K562 (cell line): ENCODE data around the gene RTN4. TPM values are rescaled to one million over a fixed set of nuclear protein-coding genes. Genes with fewer than 3 reads are reported as not detected.

Experiments
- CGGBP1 ChIP-seq: fragments of 250-450 bp; sonication (Bioruptor Pico); IDR thresholded peaks from 2 replicates; pipeline ENCODE4 v1.9.0; 2021; ENCODE audit warnings: mild to moderate bottlenecking
- CHD1 ChIP-seq: fragments of 200-600 bp; sonication (generic); IDR thresholded peaks from one replicate; pipeline ENCODE4 v1.6.1; 2012; ENCODE audit warnings: mild to moderate bottlenecking, moderate library complexity, low read length, inconsistent platforms
- CREB3 ChIP-seq: fragments of 450-650 bp; conservative IDR thresholded peaks from 2 replicates; pipeline ENCODE4 v1.6.1; 2016; ENCODE audit warnings: missing genetic modification characterization, low read depth, mild to moderate bottlenecking, missing compliant biosample characterization, moderate library complexity
- CSDE1 ChIP-seq, 2 experiments: fragments of 450-650 bp; IDR thresholded peaks; 2 replicates each; pipeline ENCODE4 v1.6.1; 2016; ENCODE audit warnings: mild to moderate bottlenecking in 1 of 2
- DMBX1 ChIP-seq: fragments of 250-450 bp; sonication (Bioruptor Pico); IDR thresholded peaks from 2 replicates; pipeline ENCODE4 v1.8.0; 2022; ENCODE audit warnings: inconsistent platforms, mild to moderate bottlenecking, moderate library complexity, borderline replicate concordance
- ETV6 ChIP-seq, 3 experiments: fragments of 150-350 bp in 1 of 3; sonication (generic) in 1 of 3; formaldehyde crosslinking in 1 of 3; IDR thresholded peaks; 2 replicates each; pipeline versions ENCODE4 v1.6.1 to v1.8.0; 2014 to 2022; ENCODE audit warnings: borderline replicate concordance in 2 of 3, low read depth in 2 of 3, antibody characterized with exemption in 1 of 3, low read length in 1 of 3, mild to moderate bottlenecking in 1 of 3, missing genetic modification reagents in 1 of 3
- GABPB2 ChIP-seq: fragments of 250-450 bp; sonication (Bioruptor Pico); conservative IDR thresholded peaks from 2 replicates; pipeline ENCODE4 v1.5.1; 2021; ENCODE audit warnings: mild to moderate bottlenecking
- GTF2E2 ChIP-seq: fragments of 200-800 bp; sonication (Bioruptor generic); IDR thresholded peaks from 2 replicates; pipeline ENCODE4 v1.6.1; 2016; ENCODE audit warnings: missing genetic modification characterization, missing compliant biosample characterization
- HOXB6 ChIP-seq: fragments of 250-450 bp; sonication (Bioruptor Pico); IDR thresholded peaks from 2 replicates; pipeline ENCODE4 v1.5.1; 2022; ENCODE audit warnings: mild to moderate bottlenecking, borderline replicate concordance
- PML ChIP-seq: IDR thresholded peaks from 2 replicates; pipeline ENCODE4 v1.6.1; 2012; ENCODE audit warnings: low read length, inconsistent platforms
- POLR2A ChIP-seq: fragments of 450-650 bp; conservative IDR thresholded peaks from 2 replicates; pipeline ENCODE4 v1.6.1; 2016
- POLR2B ChIP-seq: fragments of 450-650 bp; IDR thresholded peaks from 2 replicates; pipeline ENCODE4 v1.6.1; 2018; ENCODE audit warnings: low read depth; ENCODE audit not compliant: partially characterized antibody
- RHOXF2B ChIP-seq: fragments of 250-450 bp; sonication (Bioruptor Pico); conservative IDR thresholded peaks from 2 replicates; pipeline ENCODE4 v1.5.1; 2021
- SMARCA4 ChIP-seq: fragments of 450-650 bp; IDR thresholded peaks from 2 replicates; pipeline ENCODE4 v1.6.1; 2016
- SUPT5H ChIP-seq: fragments of 450-650 bp; IDR thresholded peaks from 2 replicates; pipeline ENCODE4 v1.6.1; 2016
- ZKSCAN1 ChIP-seq: fragments of 150-350 bp; IDR thresholded peaks from 2 replicates; pipeline ENCODE4 v1.6.1; 2016; ENCODE audit warnings: low read depth, low read length
- ZNF57 ChIP-seq: fragments of 450-650 bp; formaldehyde crosslinking; IDR thresholded peaks from 2 replicates; pipeline ENCODE4 v1.4.0; 2020; ENCODE audit warnings: mild to moderate bottlenecking, moderate library complexity
- ZNF584 ChIP-seq: fragments of 200-800 bp; sonication (Bioruptor generic); IDR thresholded peaks from 2 replicates; pipeline ENCODE4 v1.6.1; 2016; ENCODE audit warnings: low read depth, mild to moderate bottlenecking, missing genetic modification characterization, missing compliant biosample characterization
- ZZZ3 ChIP-seq: fragments of 450-650 bp; IDR thresholded peaks from 2 replicates; pipeline ENCODE4 v1.6.1; 2016; ENCODE audit warnings: antibody characterized with exemption, mild to moderate bottlenecking, moderate library complexity
- polyA plus RNA-seq, 8 experiments: library from polyadenylated mRNA; depleted of rRNA in 4 of 8; stranded (reverse) in 5 of 8; unstranded in 3 of 8; fragments of >200 nt; fragmentation: Nextera tagmentation in 2 of 8; fragmentation: Illumina TruSeq in 1 of 8; extraction: Ambion mirVana in 2 of 8; extraction: Trizol in 1 of 8; gene quantifications; 2 replicates each; pipeline versions ENCODE4 v1.2.1 to v1.2.3, GENCODE V29; 2011 to 2014; ENCODE audit warnings: inconsistent platforms in 1 of 8, missing spikeins in 1 of 8
- total RNA-seq, 7 experiments: library from RNA; depleted of rRNA in 6 of 7; stranded (reverse); fragments of >200 nt in 6 of 7; fragmentation: Illumina TruSeq in 2 of 7; extraction: Trizol in 2 of 7; gene quantifications; 2 replicates each; pipeline versions ENCODE4 v1.2.1 to v1.2.3, GENCODE V29; 2011 to 2021; ENCODE audit warnings: low replicate concordance in 1 of 7
- TF ChIP-seq, protein P1 (sequence below): sonication (generic); formaldehyde crosslinking; IDR thresholded peaks from 2 replicates; pipeline ENCODE4 v1.9.0; 2022; ENCODE audit warnings: mild to moderate bottlenecking, missing genetic modification reagents
- TF ChIP-seq, protein P2 (sequence below): fragments of 250-450 bp; sonication (Bioruptor Pico); IDR thresholded peaks from 2 replicates; pipeline ENCODE4 v1.5.0; 2020; ENCODE audit warnings: mild to moderate bottlenecking

The RTN4 gene
- total and polyA plus RNA-seq, 9 of the 15 experiments (the other 6 are each of a cell fraction or from before 2014, with no cell fraction given): 73.0 to 248 (median 116) TPM

- TF ChIP-seq CREB3 (tag) (no peak), SMARCA4 (no peak), CSDE1 (IDR thresholded peaks at IDR 0.05) (no peak), POLR2B (peak; percentile 25), HOXB6 (CRISPR knock-in tag) (no peak), GTF2E2 (no peak), RHOXF2B (0 out of 2 replicates have a peak, but pooled peaks have one; percentile 19), ZNF584 (CRISPR knock-in tag) (no peak), PML (peak; percentile 25; the same call in 1 of the 2 replicates), POLR2A (peak; percentile 51), CHD1 (no peak), ETV6 (IDR thresholded peaks at IDR 0.05; ENCODE audit: borderline replicate concordance in 1 of 2, low read depth in 2 of 2, low read length in 1 of 2) (no peak), ETV6 (CRISPR knock-in tag; IDR thresholded peaks at IDR 0.05; ENCODE audit: borderline replicate concordance) (no peak), ZNF57 (no peak), ZKSCAN1 (no peak), DMBX1 (CRISPR knock-in tag) (no peak), SUPT5H (peak; percentile 44; the same call in 1 of the 2 replicates), ZZZ3 (no peak), CGGBP1 (CRISPR knock-in tag) (no peak), GABPB2 (0 out of 2 replicates have a peak, but pooled peaks have one; percentile 43)
- TF ChIP-seq, protein P1, sequence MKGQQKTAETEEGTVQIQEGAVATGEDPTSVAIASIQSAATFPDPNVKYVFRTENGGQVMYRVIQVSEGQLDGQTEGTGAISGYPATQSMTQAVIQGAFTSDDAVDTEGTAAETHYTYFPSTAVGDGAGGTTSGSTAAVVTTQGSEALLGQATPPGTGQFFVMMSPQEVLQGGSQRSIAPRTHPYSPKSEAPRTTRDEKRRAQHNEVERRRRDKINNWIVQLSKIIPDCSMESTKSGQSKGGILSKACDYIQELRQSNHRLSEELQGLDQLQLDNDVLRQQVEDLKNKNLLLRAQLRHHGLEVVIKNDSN (CRISPR knock-in tag): peak; percentile 74
- TF ChIP-seq, protein P2, sequence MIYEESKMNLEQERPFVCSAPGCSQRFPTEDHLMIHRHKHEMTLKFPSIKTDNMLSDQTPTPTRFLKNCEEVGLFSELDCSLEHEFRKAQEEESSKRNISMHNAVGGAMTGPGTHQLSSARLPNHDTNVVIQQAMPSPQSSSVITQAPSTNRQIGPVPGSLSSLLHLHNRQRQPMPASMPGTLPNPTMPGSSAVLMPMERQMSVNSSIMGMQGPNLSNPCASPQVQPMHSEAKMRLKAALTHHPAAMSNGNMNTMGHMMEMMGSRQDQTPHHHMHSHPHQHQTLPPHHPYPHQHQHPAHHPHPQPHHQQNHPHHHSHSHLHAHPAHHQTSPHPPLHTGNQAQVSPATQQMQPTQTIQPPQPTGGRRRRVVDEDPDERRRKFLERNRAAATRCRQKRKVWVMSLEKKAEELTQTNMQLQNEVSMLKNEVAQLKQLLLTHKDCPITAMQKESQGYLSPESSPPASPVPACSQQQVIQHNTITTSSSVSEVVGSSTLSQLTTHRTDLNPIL (CRISPR knock-in tag): no peak
Observed at GRCh38 chr2:54968561-54969218, 81.6 kb downstream of the RTN4 start (continued).
